Epithelial cell of esophagus (primary cell): ENCODE results near the gene BEST3.
"Not testable (repeated sequence)": the region's sequence is repeated elsewhere in the genome, so short reads cannot be mapped to it uniquely, and the experiment has no call there.

ENCODE experiments used
- DNase-seq: peaks from one replicate; pipeline ENCODE4 v3.0.0; 2010; ENCODE audit warnings: low read depth
- H3K4me3 ChIP-seq: 2 replicates; pipeline ENCODE4 v1.5.1; 2011; ENCODE audit warnings: mild to moderate bottlenecking, low read length, control low read depth
- CTCF ChIP-seq: IDR thresholded peaks from 2 replicates; pipeline ENCODE4 v1.5.1; 2011; ENCODE audit warnings: low read depth, mild to moderate bottlenecking, low read length, control low read depth, inconsistent platforms; ENCODE audit not compliant: insufficient read depth; ENCODE audit errors: missing control alignments

BEST3 gene

GRCh38 chr12:69608114-69608513 is 91.0 kb downstream of the BEST3 start:
- no peak for TF ChIP-seq CTCF
- H3K4me3 ChIP-seq, result no peak overlapping the region
- no peak for DNase-seq

DNA sequence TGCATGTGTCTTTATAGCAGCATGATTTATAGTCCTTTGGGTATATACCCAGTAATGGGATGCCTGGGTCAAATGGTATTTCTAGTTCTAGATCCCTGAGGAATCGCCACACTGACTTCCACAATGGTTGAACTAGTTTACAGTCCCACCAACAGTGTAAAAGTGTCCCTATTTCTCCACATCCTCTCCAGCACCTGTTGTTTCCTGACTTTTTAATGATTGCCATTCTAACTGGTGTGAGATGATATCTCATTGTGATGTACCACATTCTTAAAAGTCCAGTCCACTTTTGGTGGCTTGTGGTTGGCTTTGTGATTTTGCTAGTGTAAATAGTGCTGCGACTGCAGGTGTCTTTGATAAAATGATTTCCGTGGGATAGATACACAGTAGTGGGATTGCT is 94.8 kb downstream of the BEST3 start:
- not testable (repeated sequence) for DNase-seq

More for the DNA sequence above, 94.8 kb downstream of the BEST3 start:
- H3K4me3 ChIP-seq, result not testable (repeated sequence)
